WTC11 (cell line): ENCODE data around the gene CREB3. TPM values are rescaled to one million over a fixed set of nuclear protein-coding genes. Genes with fewer than 3 reads are reported as not detected.

ENCODE experiments used
- microRNA-seq: library from miRNA; unstranded; fragments of <30 nt; microRNA quantifications from one replicate; pipeline ENCODE4 v1.2.0, GENCODE V29; 2022; ENCODE audit warnings: borderline number of aligned reads
- total RNA-seq: library from RNA; stranded (reverse); gene quantifications from 3 replicates; pipeline ENCODE4 v1.2.3, GENCODE V29; 2021

Gene CREB3
- total RNA-seq, 1 experiment from 2014 or later: 21.4 TPM

Small RNAs within 50 kb of the gene (microRNA-seq; reads per million reads assigned to microRNA genes)
- gene MIR6852 (not detected), gene MIR6853 (not detected)

Other genes with a start within 250 kb of the CREB3 start
- gene RUSC2, start 242.6 kb upstream of the CREB3 start, total RNA-seq: 7.3 to 9.4 TPM (median 8.7 TPM) in 3 replicates
- gene TESK1, start 127.4 kb upstream of the CREB3 start, total RNA-seq: 18.9 to 20.4 TPM (median 19.3 TPM) in 3 replicates
- 2.9 to 4.6 TPM (median 4.5 TPM) in 3 replicates for gene CD72, start 114.3 kb upstream of the CREB3 start, total RNA-seq
- gene SIT1, start 81.7 kb upstream of the CREB3 start, total RNA-seq: 4.1 to 7.2 TPM (median 5.4 TPM) in 3 replicates
- gene RMRP, start 74.6 kb upstream of the CREB3 start, total RNA-seq: 23,577 to 25,958 TPM (median 25,042 TPM) in 3 replicates
- gene CCDC107, start 74.4 kb upstream of the CREB3 start, total RNA-seq: 10.8 to 14.7 TPM (median 14.1 TPM) in 3 replicates
- gene ARHGEF39, start 67.5 kb upstream of the CREB3 start, total RNA-seq: 23.8 to 26.6 TPM (median 26.5 TPM) in 3 replicates
- 1.0 to 2.1 TPM (median 1.4 TPM) in 3 replicates for gene CA9, start 58.7 kb upstream of the CREB3 start, total RNA-seq
- 138 to 146 TPM (median 139 TPM) in 3 replicates for gene TPM2, start 42.7 kb upstream of the CREB3 start, total RNA-seq
- 97.1 to 109 TPM (median 106 TPM) in 3 replicates for gene TLN1, start 471 bp upstream of the CREB3 start, total RNA-seq
- gene GBA2, start 16.6 kb downstream of the CREB3 start, total RNA-seq: 85.5 to 104 TPM (median 89.7 TPM) in 3 replicates
- gene RGP1, start 16.6 kb downstream of the CREB3 start, total RNA-seq: 29.7 to 30.0 TPM (median 30.0 TPM) in 3 replicates
- gene MSMP, start 21.6 kb downstream of the CREB3 start, total RNA-seq: 1.0 to 2.1 TPM (median 1.2 TPM) in 3 replicates
- gene NPR2, start 58.9 kb downstream of the CREB3 start, total RNA-seq: 10.1 to 14.1 TPM (median 12.6 TPM) in 3 replicates
- gene SPAG8, start 79.6 kb downstream of the CREB3 start, total RNA-seq: 0.16 to 0.72 TPM (median 0.50 TPM) in 3 replicates
- gene HINT2, start 82.4 kb downstream of the CREB3 start, total RNA-seq: 33.6 to 42.7 TPM (median 42.1 TPM) in 3 replicates
- gene FAM221B, start 96.1 kb downstream of the CREB3 start, total RNA-seq: 0.11 TPM in 1 of 3 replicates, not detected in the others
- 9.5 to 10.8 TPM (median 10.2 TPM) in 3 replicates for gene TMEM8B, start 96.6 kb downstream of the CREB3 start, total RNA-seq
- gene OR13J1, start 137.7 kb downstream of the CREB3 start, total RNA-seq: not detected in 3 replicates
- 0.41 TPM in 1 of 3 replicates, not detected in the others for gene HRCT1, start 173.5 kb downstream of the CREB3 start, total RNA-seq
- 0.23 to 0.33 TPM in 2 of 3 replicates, not detected in the other for gene SPAAR, start 176.8 kb downstream of the CREB3 start, total RNA-seq
- not detected in 3 replicates for gene OR2S2, start 225.5 kb downstream of the CREB3 start, total RNA-seq